GM12878 (cell line): ENCODE results near the gene C22orf15. TPM values are rescaled to one million over a fixed set of nuclear protein-coding genes. Genes with fewer than 3 reads are reported as not detected.

Source experiments
- ATAC-seq: fragments of 200-7000 bp; cut with Tn5 transposase; 3 replicates; pipeline ENCODE4 v1.9.1; 2020; ENCODE audit warnings: mild to moderate bottlenecking, moderate library complexity
- BruUV-seq: library from RNA; stranded (reverse); fragments of 400-500 nt; replicated peaks from 2 replicates; lab custom pipeline; 2021; lab: Mats Ljungman, UMichigan
- CTCF ChIA-PET: fragments of 300-600 bp; sonication (Branson Sonifier 250); formaldehyde crosslinking; extraction: SDS; loops from one replicate; lab custom pipeline; 2021; ENCODE audit warnings: inconsistent platforms; lab: Yijun Ruan, JAX
- POLR2A ChIA-PET: fragments of 350-600 bp; formaldehyde crosslinking; extraction: SDS; loops from one replicate; lab custom pipeline; 2021; ENCODE audit warnings: inconsistent platforms; lab: Charles Lee
- RAD21 ChIA-PET: fragments of 300-600 bp; sonication (Branson Sonifier 250); formaldehyde crosslinking; loops from one replicate; lab custom pipeline; 2023; ENCODE audit warnings: antibody characterized with exemption; ENCODE audit not compliant: unreplicated experiment; lab: Charles Lee
- SMC1A ChIA-PET: fragments of 300-600 bp; sonication (Branson Sonifier 250); formaldehyde crosslinking; loops from one replicate; lab custom pipeline; 2023; ENCODE audit not compliant: unreplicated experiment, uncharacterized antibody; lab: Charles Lee
- DNase-seq: peaks from one replicate; pipeline ENCODE4 v3.0.0-alpha.2; 2011; ENCODE audit warnings: low read depth, low spot score
- FAIRE-seq: peaks from 3 replicates; lab custom pipeline; 2011; peaks lifted over from hg19 to GRCh38; lab: Jason Lieb, UNC
- H2AFZ ChIP-seq: 2 replicates; pipeline ENCODE4 v1.6.0; 2011; ENCODE audit warnings: low read depth, low read length, control low read depth; ENCODE audit not compliant: control insufficient read depth
- H3K27ac ChIP-seq: 2 replicates; pipeline ENCODE4 v1.5.1; 2011; ENCODE audit warnings: control low read depth; ENCODE audit not compliant: control insufficient read depth, insufficient read depth
- H3K27me3 ChIP-seq, 2 experiments: replicated peaks in 1 of 2; 2 replicates each; pipeline versions ENCODE4 v1.6.0 to v1.6.1; 2011; ENCODE audit warnings: low read length in 1 of 2; ENCODE audit not compliant: control insufficient read depth in 2 of 2, insufficient read depth in 2 of 2
- H3K36me3 ChIP-seq, 2 experiments: 2 replicates each; pipeline ENCODE4 v1.5.1; 2011; ENCODE audit warnings: low read length in 1 of 2; ENCODE audit not compliant: control insufficient read depth in 2 of 2, insufficient read depth in 2 of 2
- H3K4me1 ChIP-seq: 2 replicates; pipeline ENCODE4 v1.6.1; 2011; ENCODE audit warnings: mild to moderate bottlenecking, low read length, moderate library complexity, mixed read lengths; ENCODE audit not compliant: control insufficient read depth, insufficient read depth
- H3K4me2 ChIP-seq: 2 replicates; pipeline ENCODE4 v1.6.0; 2011; ENCODE audit warnings: control low read depth; ENCODE audit not compliant: control insufficient read depth, insufficient read depth
- H3K4me3 ChIP-seq: fragments of 200-600 bp; sonication (generic); 2 replicates; pipeline ENCODE4 v1.5.1; 2016
- H3K79me2 ChIP-seq: 2 replicates; pipeline ENCODE4 v1.6.0; 2011; ENCODE audit warnings: low read length; ENCODE audit not compliant: control insufficient read depth, insufficient read depth
- H3K9ac ChIP-seq: 2 replicates; pipeline ENCODE4 v1.8.0; 2011; ENCODE audit warnings: low read length, control low read depth, mixed read lengths; ENCODE audit not compliant: control insufficient read depth, insufficient read depth
- H3K9me3 ChIP-seq: replicated peaks from 3 replicates; pipeline ENCODE4 v1.5.1; 2011; ENCODE audit warnings: mild to moderate bottlenecking, low read length; ENCODE audit not compliant: control insufficient read depth, insufficient read depth
- H4K20me1 ChIP-seq: 2 replicates; pipeline ENCODE4 v1.6.0; 2011; ENCODE audit not compliant: control insufficient read depth, insufficient read depth
- HDGF ChIP-seq: fragments of 450-650 bp; IDR thresholded peaks from 2 replicates; pipeline ENCODE4 v1.6.1; 2016; ENCODE audit warnings: antibody characterized with exemption
- MLLT1 ChIP-seq: fragments of 450-650 bp; IDR thresholded peaks from 2 replicates; pipeline ENCODE4 v1.6.1; 2016; ENCODE audit warnings: mild to moderate bottlenecking
- ZBTB40 ChIP-seq: fragments of 450-650 bp; IDR thresholded peaks from 2 replicates; pipeline ENCODE4 v1.6.1; 2016; ENCODE audit warnings: mild to moderate bottlenecking, moderate library complexity, borderline replicate concordance
- ZNF622 ChIP-seq: fragments of 450-650 bp; IDR thresholded peaks from 2 replicates; pipeline ENCODE4 v1.6.1; 2017; ENCODE audit warnings: mild to moderate bottlenecking, inconsistent platforms
- WGBS: methylation state at CpG from one replicate; pipeline ENCODE4 v1.1.6; 2016; ENCODE audit warnings: low lambda C conversion rate; ENCODE audit not compliant: insufficient replicate concordance, insufficient coverage; ENCODE audit errors: missing lambda C conversion rate; 5-methylcytosine and 5-hydroxymethylcytosine counted together
- in situ Hi-C: fragments of 300-500 bp; cut with MboI; formaldehyde crosslinking; loops from 9 replicates; pipeline ENCODE4 v1.14.3; 2018; ENCODE audit warnings: mixed read lengths
- intact Hi-C: fragments of 100-400 bp; cut with micrococcal nuclease; formaldehyde crosslinking; loops from one replicate; pipeline ENCODE4 v1.14.2; 2022; ENCODE audit not compliant: unreplicated experiment
- polyA plus RNA-seq, 11 experiments: library from polyadenylated mRNA; depleted of rRNA in 4 of 11; unstranded in 6 of 11; stranded (reverse) in 5 of 11; fragments of >200 nt; fragmentation: Nextera tagmentation in 4 of 11; fragmentation: Illumina TruSeq in 1 of 11; extraction: Ambion mirVana in 4 of 11; extraction: Trizol in 1 of 11; gene quantifications; 1 replicate in 1 of 11; 2 replicates in 10 of 11; pipeline versions ENCODE4 v1.2.1 to v1.2.3, GENCODE V29; 2011 to 2016; ENCODE audit warnings: inconsistent platforms in 2 of 11, missing spikeins in 2 of 11, low read depth in 1 of 11
- total RNA-seq, 4 experiments: library from RNA; depleted of rRNA in 3 of 4; stranded (reverse); fragments of >200 nt in 3 of 4; fragmentation: Illumina TruSeq in 1 of 4; extraction: Trizol in 1 of 4; gene quantifications; 2 replicates each; pipeline versions ENCODE4 v1.2.1 to v1.2.3, GENCODE V29; 2013 to 2021

Gene C22orf15
- total and polyA plus RNA-seq, 10 of the 15 experiments (the other 5 are each of a cell fraction or from before 2014, with no cell fraction given) = 0.05 to 0.47 (median 0.13) TPM; not detected in 3

GRCh38 chr22:23786261-23786710 lies 23.5 kb downstream of the C22orf15 start:
- 56% methylated on average over 9 of the region's 9 CpGs for WGBS
- Histone ChIP-seq H3K36me3 (peaks cover 0 to 1% of the 10 kb centered on the region in 2 experiments; a peak in 1 of 4 replicates), H3K4me1 (peaks cover 8% of the 10 kb centered on the region), H4K20me1 (0 out of 2 replicates have a peak, but pooled peaks cover 4% of the 10 kb centered on the region), H3K4me2 (peak overlapping the region; percentile 98), H3K4me3 (peak overlapping the region; percentile 73; the same call in 1 of the 2 replicates), H2AFZ (peak overlapping the region; percentile 97), H3K27me3 (no peaks in the 10 kb centered on the region), H3K79me2 (peaks cover 39% of the 10 kb centered on the region), H3K27ac (peak overlapping the region; percentile 98), H3K9ac (peak overlapping the region; percentile 99), H3K9me3 (no peaks in the 10 kb centered on the region)
- POLR2A ChIA-PET = interaction anchor here (0.6 to 2.5 kb wide), 3 partner anchors 19 to 71 kb away, joined by 3 to 8 read pairs (median 7); partner anchors contain the start of genes CHCHD10 and SLC2A11
- BruUV-seq = TSS peak; percentile 95
- DNase-seq = no peak
- intact Hi-C loops = loop anchor here (2.0 kb wide), 1 partner anchor 19 kb away; no protein-coding TSS in a partner anchor
- no peak for FAIRE-seq
- SMC1A ChIA-PET = interaction anchor here (1.0 to 1.9 kb wide), 3 partner anchors 16 to 60 kb away, joined by 3 to 5 read pairs (median 5); no protein-coding TSS in a partner anchor
- RAD21 ChIA-PET = interaction anchor here (1.0 to 1.1 kb wide), 2 partner anchors 14 to 15 kb away, joined by 3 to 4 read pairs; partner anchors contain the start of gene MMP11
- CTCF ChIA-PET = interaction anchor here (0.7 to 0.8 kb wide), 3 partner anchors 59 to 63 kb away, joined by 3 to 5 read pairs (median 3); no protein-coding TSS in a partner anchor
- no peak for ATAC-seq
- in situ Hi-C loops = no loop called here
- TF ChIP-seq HDGF (0 out of 2 replicates have a peak, but pooled peaks have one; percentile 22), MLLT1 (peak; percentile 81), ZNF622 (no peak), ZBTB40 (peak; percentile 33; the same call in 1 of the 2 replicates)
